IPS-20b (cell line): ENCODE measurements around the gene COL15A1.

ENCODE experiments used
- H3K27ac ChIP-seq: one replicate; pipeline ENCODE4 v1.5.1; 2013; ENCODE audit warnings: low read length
- H3K27me3 ChIP-seq: 2 replicates; pipeline ENCODE4 v1.6.1; 2013; ENCODE audit warnings: mild to moderate bottlenecking, low read length, inconsistent platforms; ENCODE audit not compliant: insufficient read depth
- H3K36me3 ChIP-seq: 2 replicates; pipeline ENCODE4 v1.6.1; 2013; ENCODE audit warnings: low read depth, mild to moderate bottlenecking, inconsistent platforms, low read length, moderate library complexity; ENCODE audit not compliant: insufficient read depth
- H3K4me1 ChIP-seq: 2 replicates; pipeline ENCODE4 v1.6.1; 2013; ENCODE audit warnings: mild to moderate bottlenecking, control low read depth, inconsistent platforms, low read length, moderate library complexity; ENCODE audit not compliant: insufficient read depth
- H3K4me3 ChIP-seq: 2 replicates; pipeline ENCODE4 v1.5.1; 2013; ENCODE audit warnings: mild to moderate bottlenecking, low read length, inconsistent platforms
- H3K9ac ChIP-seq: 2 replicates; pipeline ENCODE4 v1.6.1; 2013; ENCODE audit warnings: low read depth, mild to moderate bottlenecking, inconsistent platforms, low read length, moderate library complexity
- H3K9me3 ChIP-seq: 2 replicates; pipeline ENCODE4 v1.6.1; 2013; ENCODE audit warnings: mild to moderate bottlenecking, low read depth, low read length, inconsistent platforms; ENCODE audit not compliant: insufficient read depth

Gene COL15A1

GRCh38 chr9:99021512-99021911 lies 77.8 kb downstream of the COL15A1 start:
- no peaks in the 10 kb centered on the region for H3K36me3 ChIP-seq
- H3K4me1 ChIP-seq = no peaks in the 10 kb centered on the region
- H3K27me3 ChIP-seq = no peaks in the 10 kb centered on the region
- H3K9ac ChIP-seq = no peak overlapping the region
- no peaks in the 10 kb centered on the region for H3K9me3 ChIP-seq
- no peak overlapping the region for H3K4me3 ChIP-seq
- H3K27ac ChIP-seq = no peak overlapping the region

GRCh38 chr9:99023231-99023630 lies 79.5 kb downstream of the COL15A1 start:
- Histone ChIP-seq H3K36me3 (no peaks in the 10 kb centered on the region), H3K27me3 (no peaks in the 10 kb centered on the region), H3K27ac (no peak overlapping the region), H3K4me1 (no peaks in the 10 kb centered on the region), H3K4me3 (no peak overlapping the region), H3K9me3 (no peaks in the 10 kb centered on the region), H3K9ac (no peak overlapping the region)

- H3K9me3 ChIP-seq = no peaks in the 10 kb centered on the region
- no peak overlapping the region for H3K27ac ChIP-seq
- no peaks in the 10 kb centered on the region for H3K36me3 ChIP-seq
- no peak overlapping the region for H3K9ac ChIP-seq
- H3K27me3 ChIP-seq = no peaks in the 10 kb centered on the region
- H3K4me1 ChIP-seq = no peaks in the 10 kb centered on the region
- H3K4me3 ChIP-seq = no peak overlapping the region
Observed at GRCh38 chr9:99023831-99024230, 80.1 kb downstream of the COL15A1 start.

- Histone ChIP-seq H3K9me3 (no peaks in the 10 kb centered on the region), H3K36me3 (no peaks in the 10 kb centered on the region), H3K27me3 (no peaks in the 10 kb centered on the region), H3K4me1 (no peaks in the 10 kb centered on the region), H3K27ac (no peak overlapping the region), H3K4me3 (no peak overlapping the region), H3K9ac (no peak overlapping the region)
Observed at GRCh38 chr9:99024959-99025358, 81.3 kb downstream of the COL15A1 start.

GRCh38 chr9:99025616-99026270 lies 82.0 kb downstream of the COL15A1 start:
- Histone ChIP-seq H3K27ac (no peak overlapping the region), H3K27me3 (no peaks in the 10 kb centered on the region), H3K36me3 (no peaks in the 10 kb centered on the region), H3K4me1 (no peaks in the 10 kb centered on the region), H3K9ac (no peak overlapping the region), H3K9me3 (no peaks in the 10 kb centered on the region), H3K4me3 (no peak overlapping the region)

GRCh38 chr9:99026271-99026955 lies 82.7 kb downstream of the COL15A1 start:
- Histone ChIP-seq H3K27ac (no peak overlapping the region), H3K9ac (no peak overlapping the region), H3K27me3 (no peaks in the 10 kb centered on the region), H3K4me3 (no peak overlapping the region), H3K4me1 (no peaks in the 10 kb centered on the region), H3K9me3 (no peaks in the 10 kb centered on the region), H3K36me3 (no peaks in the 10 kb centered on the region)

GRCh38 chr9:99026956-99027298 lies 83.2 kb downstream of the COL15A1 start:
- no peaks in the 10 kb centered on the region for H3K9me3 ChIP-seq
- no peak overlapping the region for H3K27ac ChIP-seq
- H3K27me3 ChIP-seq = no peaks in the 10 kb centered on the region
- H3K4me3 ChIP-seq = no peak overlapping the region
- no peaks in the 10 kb centered on the region for H3K4me1 ChIP-seq
- no peaks in the 10 kb centered on the region for H3K36me3 ChIP-seq
- H3K9ac ChIP-seq = no peak overlapping the region

GRCh38 chr9:99027443-99027842 lies 83.7 kb downstream of the COL15A1 start:
- Histone ChIP-seq H3K36me3 (no peaks in the 10 kb centered on the region), H3K4me1 (no peaks in the 10 kb centered on the region), H3K9me3 (no peaks in the 10 kb centered on the region), H3K4me3 (no peak overlapping the region), H3K27me3 (no peaks in the 10 kb centered on the region), H3K9ac (no peak overlapping the region), H3K27ac (no peak overlapping the region)

- no peak overlapping the region for H3K9ac ChIP-seq
- no peaks in the 10 kb centered on the region for H3K36me3 ChIP-seq
- no peak overlapping the region for H3K4me3 ChIP-seq
- H3K27ac ChIP-seq = no peak overlapping the region
- no peaks in the 10 kb centered on the region for H3K9me3 ChIP-seq
- H3K4me1 ChIP-seq = no peaks in the 10 kb centered on the region
- H3K27me3 ChIP-seq = no peaks in the 10 kb centered on the region
Observed at GRCh38 chr9:99029083-99029645, 85.5 kb downstream of the COL15A1 start.

GRCh38 chr9:99030092-99030511 lies 86.4 kb downstream of the COL15A1 start:
- no peak overlapping the region for H3K27ac ChIP-seq
- no peaks in the 10 kb centered on the region for H3K4me1 ChIP-seq
- no peaks in the 10 kb centered on the region for H3K27me3 ChIP-seq
- no peaks in the 10 kb centered on the region for H3K9me3 ChIP-seq
- no peak overlapping the region for H3K9ac ChIP-seq
- no peak overlapping the region for H3K4me3 ChIP-seq
- no peaks in the 10 kb centered on the region for H3K36me3 ChIP-seq

- no peaks in the 10 kb centered on the region for H3K36me3 ChIP-seq
- H3K9ac ChIP-seq = no peak overlapping the region
- no peaks in the 10 kb centered on the region for H3K9me3 ChIP-seq
- no peak overlapping the region for H3K4me3 ChIP-seq
- no peaks in the 10 kb centered on the region for H3K27me3 ChIP-seq
- H3K4me1 ChIP-seq = no peaks in the 10 kb centered on the region
- H3K27ac ChIP-seq = no peak overlapping the region
Observed at GRCh38 chr9:99030610-99031109, 87.0 kb downstream of the COL15A1 start.

GRCh38 chr9:99031319-99031718 lies 87.6 kb downstream of the COL15A1 start:
- Histone ChIP-seq H3K27me3 (no peaks in the 10 kb centered on the region), H3K9ac (no peak overlapping the region), H3K27ac (no peak overlapping the region), H3K36me3 (no peaks in the 10 kb centered on the region), H3K4me1 (no peaks in the 10 kb centered on the region), H3K4me3 (no peak overlapping the region), H3K9me3 (no peaks in the 10 kb centered on the region)
